ENCODE data around the gene PALM3. TPM values are rescaled to one million over a fixed set of nuclear protein-coding genes. Genes with fewer than 3 reads are reported as not detected.

PALM3 gene
- total RNA-seq, 1 experiment from 2014 or later = 3.3 TPM

DNA sequence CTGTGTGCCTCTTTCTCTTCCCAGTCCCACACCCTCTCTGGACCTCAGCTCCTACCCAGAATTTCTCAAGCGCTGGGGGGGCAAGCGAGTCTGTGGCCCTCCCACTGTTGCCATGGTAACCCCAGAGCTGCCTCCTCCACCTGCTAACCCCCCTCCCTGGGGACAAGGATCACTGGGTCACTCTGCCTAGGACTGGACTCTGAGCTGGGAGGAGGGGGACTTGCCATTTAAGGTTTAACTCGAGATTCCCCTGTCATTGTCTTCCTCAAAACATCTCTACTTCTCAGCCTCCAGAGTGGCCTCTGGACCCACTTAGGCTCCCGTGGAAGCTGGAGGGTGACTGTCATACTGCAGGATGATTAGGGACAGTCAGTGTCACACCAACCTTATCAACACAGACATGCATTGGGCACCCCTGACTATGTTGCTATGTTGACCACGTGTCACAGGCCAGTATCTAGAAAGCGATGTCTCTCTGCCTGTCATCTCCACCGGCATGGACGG is 2.2 kb downstream of the PALM3 start:
- Histone ChIP-seq H3K4me2 (ENCODE audit: low read length) (no peak overlapping the region), H3K36me3 (ENCODE audit: control insufficient read depth in 1 of 2, insufficient read depth in 2 of 2, low read length in 2 of 2) (no peaks in the 10 kb centered on the region), H3K27me3 (ENCODE audit: insufficient read depth, low read length) (no peaks in the 10 kb centered on the region), H3K4me3 (replicated peaks in 1 of 2; ENCODE audit: low read depth in 1 of 2, low read length in 2 of 2) (no peak overlapping the region), H3K9me2 (ENCODE audit: insufficient read depth) (no peaks in the 10 kb centered on the region), H3K9ac (ENCODE audit: low read length) (no peak overlapping the region), H4K20me1 (ENCODE audit: insufficient read depth) (no peaks in the 10 kb centered on the region), H2AFZ (ENCODE audit: low read depth, low read length, poor library complexity, severe bottlenecking) (no peak overlapping the region), H3K9me3 (ENCODE audit: control insufficient read depth in 1 of 2, insufficient read depth in 1 of 2, low read depth in 1 of 2, low read length in 2 of 2) (no peaks in the 10 kb centered on the region), H3K27ac (ENCODE audit: low read depth, low read length) (no peak overlapping the region), H3K79me2 (ENCODE audit: insufficient read depth, low read length) (no peaks in the 10 kb centered on the region), H3K4me1 (ENCODE audit: control insufficient read depth in 1 of 2, insufficient read depth in 2 of 2, low read length in 2 of 2) (peaks cover 22 to 36% of the 10 kb centered on the region in 2 experiments)
- RAD21 ChIA-PET (ENCODE audit: low non-redundant PET in 1 of 2, low total read pairs in 2 of 2, uncharacterized antibody in 2 of 2, unreplicated experiment in 2 of 2) = no interaction called here
- intact Hi-C loops (cut with micrococcal nuclease) = no loop called here
- POLR2A ChIA-PET = no interaction called here
- ATAC-seq (no peak), DNase-seq (ENCODE audit: low read depth, low spot score) (no peak)
- CTCF ChIA-PET = interaction anchor here (0.6 to 5.7 kb wide), 16 partner anchors 8 to 218 kb away, joined by 3 to 83 read pairs (median 6); partner anchors contain the start of genes ASF1B, IL27RA, MISP3 and RFX1
- TF ChIP-seq, protein P1, sequence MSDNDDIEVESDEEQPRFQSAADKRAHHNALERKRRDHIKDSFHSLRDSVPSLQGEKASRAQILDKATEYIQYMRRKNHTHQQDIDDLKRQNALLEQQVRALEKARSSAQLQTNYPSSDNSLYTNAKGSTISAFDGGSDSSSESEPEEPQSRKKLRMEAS (IDR thresholded peaks at IDR 0.05) = no peak
- no peak for TF ChIP-seq RAD21 (IDR thresholded peaks at IDR 0.05; ENCODE audit: low read depth)
- no TSS peak for BruUV-seq (replicated peaks)

DNA sequence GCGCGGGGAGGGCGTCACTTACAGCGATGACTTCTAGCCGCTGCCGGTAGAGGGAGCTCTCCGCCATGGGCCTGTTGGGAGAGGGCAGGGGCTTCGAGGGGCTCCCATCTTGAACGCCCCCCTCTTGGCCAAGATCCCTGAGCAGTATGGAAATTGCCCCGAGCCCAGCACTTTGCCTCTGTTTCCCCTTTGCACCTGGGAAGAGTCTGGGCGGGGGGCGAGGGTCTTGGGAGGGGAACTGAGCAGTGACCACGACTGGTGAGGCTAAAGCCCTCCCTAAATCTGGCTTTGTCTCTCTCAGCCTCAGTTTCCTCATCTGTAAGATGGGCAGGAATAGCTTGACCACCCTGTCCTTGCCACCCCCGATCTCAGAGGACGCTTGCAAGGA is 2.8 kb downstream of the PALM3 start:
- no peak overlapping the region for H3K27ac ChIP-seq (ENCODE audit: low read depth, low read length)
- H3K27me3 ChIP-seq (ENCODE audit: insufficient read depth, low read length) = no peaks in the 10 kb centered on the region
- H3K9me2 ChIP-seq (ENCODE audit: insufficient read depth) = no peaks in the 10 kb centered on the region
- H3K4me1 ChIP-seq (ENCODE audit: control insufficient read depth in 1 of 2, insufficient read depth in 2 of 2, low read length in 2 of 2) = peaks cover 22 to 36% of the 10 kb centered on the region in 2 experiments
- H3K36me3 ChIP-seq (ENCODE audit: control insufficient read depth in 1 of 2, insufficient read depth in 2 of 2, low read length in 2 of 2) = no peaks in the 10 kb centered on the region
- TF ChIP-seq RAD21 (IDR thresholded peaks at IDR 0.05; ENCODE audit: low read depth) (peak; percentile 36), EZH2 (IDR thresholded peaks at IDR 0.05) (no peak)
- TF ChIP-seq, protein P2, sequence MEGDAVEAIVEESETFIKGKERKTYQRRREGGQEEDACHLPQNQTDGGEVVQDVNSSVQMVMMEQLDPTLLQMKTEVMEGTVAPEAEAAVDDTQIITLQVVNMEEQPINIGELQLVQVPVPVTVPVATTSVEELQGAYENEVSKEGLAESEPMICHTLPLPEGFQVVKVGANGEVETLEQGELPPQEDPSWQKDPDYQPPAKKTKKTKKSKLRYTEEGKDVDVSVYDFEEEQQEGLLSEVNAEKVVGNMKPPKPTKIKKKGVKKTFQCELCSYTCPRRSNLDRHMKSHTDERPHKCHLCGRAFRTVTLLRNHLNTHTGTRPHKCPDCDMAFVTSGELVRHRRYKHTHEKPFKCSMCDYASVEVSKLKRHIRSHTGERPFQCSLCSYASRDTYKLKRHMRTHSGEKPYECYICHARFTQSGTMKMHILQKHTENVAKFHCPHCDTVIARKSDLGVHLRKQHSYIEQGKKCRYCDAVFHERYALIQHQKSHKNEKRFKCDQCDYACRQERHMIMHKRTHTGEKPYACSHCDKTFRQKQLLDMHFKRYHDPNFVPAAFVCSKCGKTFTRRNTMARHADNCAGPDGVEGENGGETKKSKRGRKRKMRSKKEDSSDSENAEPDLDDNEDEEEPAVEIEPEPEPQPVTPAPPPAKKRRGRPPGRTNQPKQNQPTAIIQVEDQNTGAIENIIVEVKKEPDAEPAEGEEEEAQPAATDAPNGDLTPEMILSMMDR (IDR thresholded peaks at IDR 0.05 in 2 of 3, conservative IDR thresholded peaks at IDR 0.05 in 1 of 3; ENCODE audit: borderline replicate concordance in 1 of 3, insufficient read depth in 1 of 3, low read depth in 2 of 3, low read length in 2 of 3) = peak; percentile 41 to 92 (median 90); a peak in 5 of 6 replicates
- H3K4me2 ChIP-seq (ENCODE audit: low read length) = peak overlapping the region; percentile 81
- H3K79me2 ChIP-seq (ENCODE audit: insufficient read depth, low read length) = no peaks in the 10 kb centered on the region
- ATAC-seq = peak; percentile 55; the same call in 1 of the 2 replicates
- H3K4me3 ChIP-seq (replicated peaks in 1 of 2; ENCODE audit: low read depth in 1 of 2, low read length in 2 of 2) = peak overlapping the region in 1 of 2 experiments; percentile 56; a peak in 2 of 4 replicates
- intact Hi-C loops (cut with micrococcal nuclease) = no loop called here
- no TSS peak for BruUV-seq (replicated peaks)
- ChIA-PET POLR2A (interaction anchor here (0.6 kb wide), 2 partner anchors 203 to 428 kb away, joined by 3 to 4 read pairs; no protein-coding TSS in a partner anchor), RAD21 (ENCODE audit: low non-redundant PET in 1 of 2, low total read pairs in 2 of 2, uncharacterized antibody in 2 of 2, unreplicated experiment in 2 of 2) (no interaction called here), CTCF (interaction anchor here (0.6 to 5.7 kb wide), 16 partner anchors 8 to 218 kb away, joined by 3 to 83 read pairs (median 6); partner anchors contain the start of genes ASF1B, IL27RA, MISP3 and RFX1)
- peak overlapping the region; percentile 73 for H2AFZ ChIP-seq (ENCODE audit: low read depth, low read length, poor library complexity, severe bottlenecking)
- no peaks in the 10 kb centered on the region for H4K20me1 ChIP-seq (ENCODE audit: insufficient read depth)
- no peak for DNase-seq (ENCODE audit: low read depth, low spot score)
- no peaks in the 10 kb centered on the region for H3K9me3 ChIP-seq (ENCODE audit: control insufficient read depth in 1 of 2, insufficient read depth in 1 of 2, low read depth in 1 of 2, low read length in 2 of 2)
- H3K9ac ChIP-seq (ENCODE audit: low read length) = 0 out of 2 replicates have a peak overlapping the region, but pooled peaks have one; percentile 25

Data from HCT116 (cell line).